Thymus (tissue), 11 donors: ENCODE results near the gene ADGRB3. TPM values are rescaled to one million over a fixed set of nuclear protein-coding genes. Genes with fewer than 3 reads are reported as not detected.

Source experiments
- DNase-seq, 9 donors: peaks; one replicate each; pipeline ENCODE4 v3.0.0-alpha.2; 2013; ENCODE audit warnings: low spot score in 9 of 9, low read depth in 6 of 9, missing footprints in 1 of 9
- H3K27ac ChIP-seq, 2 donors: one replicate each; pipeline ENCODE4 v1.5.1; 2013; ENCODE audit warnings: control low read depth in 1 of 2, low read depth in 1 of 2, low read length in 1 of 2, mild to moderate bottlenecking in 1 of 2, moderate library complexity in 1 of 2
- H3K27me3 ChIP-seq, 2 donors: one replicate each; pipeline ENCODE4 v1.5.1; 2013; ENCODE audit warnings: low read length in 1 of 2; ENCODE audit not compliant: control insufficient read depth in 2 of 2, insufficient read depth in 1 of 2
- H3K36me3 ChIP-seq, 2 donors: one replicate each; pipeline ENCODE4 v1.5.1; 2013; ENCODE audit warnings: low read length in 1 of 2, mild to moderate bottlenecking in 1 of 2, moderate library complexity in 1 of 2; ENCODE audit not compliant: control insufficient read depth in 2 of 2, insufficient read depth in 2 of 2
- H3K4me1 ChIP-seq, 2 donors: one replicate each; pipeline ENCODE4 v1.5.1; 2013; ENCODE audit warnings: low read length in 2 of 2; ENCODE audit not compliant: control insufficient read depth in 2 of 2, insufficient read depth in 2 of 2
- H3K4me3 ChIP-seq, 2 donors: one replicate each; pipeline ENCODE4 v1.5.1; 2013; ENCODE audit warnings: low read length in 2 of 2, control low read depth in 1 of 2, mild to moderate bottlenecking in 1 of 2
- H3K9me3 ChIP-seq, 2 donors: one replicate each; pipeline ENCODE4 v1.5.1; 2013; ENCODE audit warnings: low read length in 1 of 2, mild to moderate bottlenecking in 1 of 2; ENCODE audit not compliant: control insufficient read depth in 2 of 2, insufficient read depth in 1 of 2
- WGBS: extraction: QIAGEN DNeasy Blood & Tissue Kit; methylation state at CpG from one replicate; pipeline ENCODE4 v1.1.7; 2013; 5-methylcytosine and 5-hydroxymethylcytosine counted together
- polyA plus RNA-seq: library from polyadenylated mRNA; stranded (reverse); fragments of 200-250 nt; gene quantifications from one replicate; pipeline ENCODE4 v1.2.3, GENCODE V29; 2013
- total RNA-seq: library from RNA; stranded (reverse); fragments of 120-200 nt; gene quantifications from one replicate; pipeline ENCODE4 v1.2.4, GENCODE V29; 2013
- donor health status: healthy.

ADGRB3 gene
- total and polyA plus RNA-seq, 2 donors = 0.09 TPM

- H3K27ac ChIP-seq = no peak overlapping the region
- no peaks in the 10 kb centered on the region for H3K27me3 ChIP-seq
- WGBS = 98% methylated on average over 3 of the region's 3 CpGs
- no peaks in the 10 kb centered on the region for H3K36me3 ChIP-seq
- no peak overlapping the region for H3K4me3 ChIP-seq
- no peaks in the 10 kb centered on the region for H3K4me1 ChIP-seq
- H3K9me3 ChIP-seq = no peaks in the 10 kb centered on the region
- no peak for DNase-seq
Observed at GRCh38 chr6:68677058-68677457, 42.0 kb downstream of the ADGRB3 start.

- H3K9me3 ChIP-seq = no peaks in the 10 kb centered on the region
- DNase-seq = no peak
- 70% methylated on average over 2 of the region's 2 CpGs for WGBS
Observed at GRCh38 chr6:68679399-68679798, 44.3 kb downstream of the ADGRB3 start.

GRCh38 chr6:68680264-68680663, 45.2 kb downstream of the ADGRB3 start:
- H3K27ac ChIP-seq = no peak overlapping the region
- WGBS = 95% methylated on average over 2 of the region's 2 CpGs
- no peak for DNase-seq
- no peaks in the 10 kb centered on the region for H3K4me1 ChIP-seq
- no peaks in the 10 kb centered on the region for H3K36me3 ChIP-seq
- H3K4me3 ChIP-seq = no peak overlapping the region
- H3K27me3 ChIP-seq = no peaks in the 10 kb centered on the region
- no peaks in the 10 kb centered on the region for H3K9me3 ChIP-seq

More at GRCh38 chr6:68679399-68679798, 44.3 kb downstream of the ADGRB3 start:
- H3K4me3 ChIP-seq = no peak overlapping the region
- no peaks in the 10 kb centered on the region for H3K27me3 ChIP-seq
- no peak overlapping the region for H3K27ac ChIP-seq
- no peaks in the 10 kb centered on the region for H3K4me1 ChIP-seq
- no peaks in the 10 kb centered on the region for H3K36me3 ChIP-seq

GRCh38 chr6:68689910-68690309, 54.8 kb downstream of the ADGRB3 start:
- WGBS = 83% methylated on average over 1 of the region's 1 CpG
- Histone ChIP-seq H3K4me1 (no peaks in the 10 kb centered on the region), H3K27ac (no peak overlapping the region), H3K36me3 (no peaks in the 10 kb centered on the region), H3K27me3 (no peaks in the 10 kb centered on the region), H3K9me3 (no peaks in the 10 kb centered on the region), H3K4me3 (no peak overlapping the region)
- no peak for DNase-seq

- Histone ChIP-seq H3K4me3 (no peak overlapping the region), H3K27me3 (no peaks in the 10 kb centered on the region), H3K27ac (no peak overlapping the region), H3K4me1 (no peaks in the 10 kb centered on the region), H3K36me3 (no peaks in the 10 kb centered on the region), H3K9me3 (no peaks in the 10 kb centered on the region)
- DNase-seq = no peak
- 88% methylated on average over 3 of the region's 3 CpGs for WGBS
Observed at GRCh38 chr6:68691120-68691519, 56.0 kb downstream of the ADGRB3 start.

GRCh38 chr6:68693271-68693670, 58.2 kb downstream of the ADGRB3 start:
- Histone ChIP-seq H3K27me3 (no peaks in the 10 kb centered on the region), H3K36me3 (no peaks in the 10 kb centered on the region), H3K27ac (no peak overlapping the region), H3K4me3 (no peak overlapping the region), H3K9me3 (no peaks in the 10 kb centered on the region), H3K4me1 (no peaks in the 10 kb centered on the region)
- WGBS = 88% methylated on average over 1 of the region's 1 CpG
- DNase-seq = no peak

- Histone ChIP-seq H3K9me3 (no peaks in the 10 kb centered on the region), H3K27ac (no peak overlapping the region), H3K27me3 (no peaks in the 10 kb centered on the region), H3K36me3 (no peaks in the 10 kb centered on the region), H3K4me3 (no peak overlapping the region), H3K4me1 (no peaks in the 10 kb centered on the region)
- 90% methylated on average over 4 of the region's 4 CpGs for whole genome bisulfite sequencing
- DNase-seq = no peak
Observed at GRCh38 chr6:68695403-68695802, 60.3 kb downstream of the ADGRB3 start.

- H3K4me1 ChIP-seq = no peaks in the 10 kb centered on the region
- H3K4me3 ChIP-seq = no peak overlapping the region
- no peaks in the 10 kb centered on the region for H3K9me3 ChIP-seq
- 91% methylated on average over 6 of the region's 6 CpGs for WGBS
- H3K36me3 ChIP-seq = no peaks in the 10 kb centered on the region
- H3K27me3 ChIP-seq = no peaks in the 10 kb centered on the region
- no peak overlapping the region for H3K27ac ChIP-seq
- DNase-seq = no peak
Observed at GRCh38 chr6:68695838-68696237, 60.8 kb downstream of the ADGRB3 start.

- no peak for DNase-seq
- 82% methylated on average over 1 of the region's 1 CpG for WGBS
- H3K9me3 ChIP-seq = no peaks in the 10 kb centered on the region
Observed at GRCh38 chr6:68697394-68697793, 62.3 kb downstream of the ADGRB3 start.

GRCh38 chr6:68701159-68701558, 66.1 kb downstream of the ADGRB3 start:
- Histone ChIP-seq H3K4me3 (no peak overlapping the region), H3K27me3 (no peaks in the 10 kb centered on the region), H3K36me3 (no peaks in the 10 kb centered on the region), H3K27ac (no peak overlapping the region), H3K9me3 (no peaks in the 10 kb centered on the region), H3K4me1 (no peaks in the 10 kb centered on the region)
- no peak for DNase-seq
- WGBS = 95% methylated on average over 4 of the region's 4 CpGs

More at GRCh38 chr6:68697394-68697793, 62.3 kb downstream of the ADGRB3 start:
- Histone ChIP-seq H3K36me3 (no peaks in the 10 kb centered on the region), H3K4me1 (no peaks in the 10 kb centered on the region), H3K27ac (no peak overlapping the region), H3K4me3 (no peak overlapping the region), H3K27me3 (no peaks in the 10 kb centered on the region)
